Measurements from ENCODE around the gene F2R. TPM values are rescaled to one million over a fixed set of nuclear protein-coding genes. Genes with fewer than 3 reads are reported as not detected.

F2R gene
- total and polyA plus RNA-seq, 2 of the 8 experiments (the other 6 are each of a cell fraction or from before 2014, with no cell fraction given): 23.8 to 29.1 TPM

DNA sequence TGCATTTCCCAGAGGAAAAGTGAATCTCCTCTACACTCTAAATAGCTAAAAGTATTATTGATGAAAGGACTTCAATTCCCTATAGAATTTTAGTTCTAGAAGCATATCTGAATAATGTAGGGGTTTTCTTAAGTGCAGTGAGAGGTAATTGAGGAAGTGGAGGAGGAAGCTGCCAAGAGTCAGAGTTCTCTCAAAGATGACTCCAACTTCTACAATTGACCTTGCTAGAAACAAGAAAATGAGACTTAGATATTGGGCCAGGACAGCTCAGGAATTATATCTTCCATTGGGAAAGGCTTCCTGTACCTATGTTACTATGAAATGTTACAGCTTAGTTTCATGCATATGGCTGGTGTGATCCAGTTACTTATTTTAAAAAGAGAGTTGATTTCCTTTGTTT is 10.4 kb upstream of the F2R start (continued):
- TF ChIP-seq, protein P1, sequence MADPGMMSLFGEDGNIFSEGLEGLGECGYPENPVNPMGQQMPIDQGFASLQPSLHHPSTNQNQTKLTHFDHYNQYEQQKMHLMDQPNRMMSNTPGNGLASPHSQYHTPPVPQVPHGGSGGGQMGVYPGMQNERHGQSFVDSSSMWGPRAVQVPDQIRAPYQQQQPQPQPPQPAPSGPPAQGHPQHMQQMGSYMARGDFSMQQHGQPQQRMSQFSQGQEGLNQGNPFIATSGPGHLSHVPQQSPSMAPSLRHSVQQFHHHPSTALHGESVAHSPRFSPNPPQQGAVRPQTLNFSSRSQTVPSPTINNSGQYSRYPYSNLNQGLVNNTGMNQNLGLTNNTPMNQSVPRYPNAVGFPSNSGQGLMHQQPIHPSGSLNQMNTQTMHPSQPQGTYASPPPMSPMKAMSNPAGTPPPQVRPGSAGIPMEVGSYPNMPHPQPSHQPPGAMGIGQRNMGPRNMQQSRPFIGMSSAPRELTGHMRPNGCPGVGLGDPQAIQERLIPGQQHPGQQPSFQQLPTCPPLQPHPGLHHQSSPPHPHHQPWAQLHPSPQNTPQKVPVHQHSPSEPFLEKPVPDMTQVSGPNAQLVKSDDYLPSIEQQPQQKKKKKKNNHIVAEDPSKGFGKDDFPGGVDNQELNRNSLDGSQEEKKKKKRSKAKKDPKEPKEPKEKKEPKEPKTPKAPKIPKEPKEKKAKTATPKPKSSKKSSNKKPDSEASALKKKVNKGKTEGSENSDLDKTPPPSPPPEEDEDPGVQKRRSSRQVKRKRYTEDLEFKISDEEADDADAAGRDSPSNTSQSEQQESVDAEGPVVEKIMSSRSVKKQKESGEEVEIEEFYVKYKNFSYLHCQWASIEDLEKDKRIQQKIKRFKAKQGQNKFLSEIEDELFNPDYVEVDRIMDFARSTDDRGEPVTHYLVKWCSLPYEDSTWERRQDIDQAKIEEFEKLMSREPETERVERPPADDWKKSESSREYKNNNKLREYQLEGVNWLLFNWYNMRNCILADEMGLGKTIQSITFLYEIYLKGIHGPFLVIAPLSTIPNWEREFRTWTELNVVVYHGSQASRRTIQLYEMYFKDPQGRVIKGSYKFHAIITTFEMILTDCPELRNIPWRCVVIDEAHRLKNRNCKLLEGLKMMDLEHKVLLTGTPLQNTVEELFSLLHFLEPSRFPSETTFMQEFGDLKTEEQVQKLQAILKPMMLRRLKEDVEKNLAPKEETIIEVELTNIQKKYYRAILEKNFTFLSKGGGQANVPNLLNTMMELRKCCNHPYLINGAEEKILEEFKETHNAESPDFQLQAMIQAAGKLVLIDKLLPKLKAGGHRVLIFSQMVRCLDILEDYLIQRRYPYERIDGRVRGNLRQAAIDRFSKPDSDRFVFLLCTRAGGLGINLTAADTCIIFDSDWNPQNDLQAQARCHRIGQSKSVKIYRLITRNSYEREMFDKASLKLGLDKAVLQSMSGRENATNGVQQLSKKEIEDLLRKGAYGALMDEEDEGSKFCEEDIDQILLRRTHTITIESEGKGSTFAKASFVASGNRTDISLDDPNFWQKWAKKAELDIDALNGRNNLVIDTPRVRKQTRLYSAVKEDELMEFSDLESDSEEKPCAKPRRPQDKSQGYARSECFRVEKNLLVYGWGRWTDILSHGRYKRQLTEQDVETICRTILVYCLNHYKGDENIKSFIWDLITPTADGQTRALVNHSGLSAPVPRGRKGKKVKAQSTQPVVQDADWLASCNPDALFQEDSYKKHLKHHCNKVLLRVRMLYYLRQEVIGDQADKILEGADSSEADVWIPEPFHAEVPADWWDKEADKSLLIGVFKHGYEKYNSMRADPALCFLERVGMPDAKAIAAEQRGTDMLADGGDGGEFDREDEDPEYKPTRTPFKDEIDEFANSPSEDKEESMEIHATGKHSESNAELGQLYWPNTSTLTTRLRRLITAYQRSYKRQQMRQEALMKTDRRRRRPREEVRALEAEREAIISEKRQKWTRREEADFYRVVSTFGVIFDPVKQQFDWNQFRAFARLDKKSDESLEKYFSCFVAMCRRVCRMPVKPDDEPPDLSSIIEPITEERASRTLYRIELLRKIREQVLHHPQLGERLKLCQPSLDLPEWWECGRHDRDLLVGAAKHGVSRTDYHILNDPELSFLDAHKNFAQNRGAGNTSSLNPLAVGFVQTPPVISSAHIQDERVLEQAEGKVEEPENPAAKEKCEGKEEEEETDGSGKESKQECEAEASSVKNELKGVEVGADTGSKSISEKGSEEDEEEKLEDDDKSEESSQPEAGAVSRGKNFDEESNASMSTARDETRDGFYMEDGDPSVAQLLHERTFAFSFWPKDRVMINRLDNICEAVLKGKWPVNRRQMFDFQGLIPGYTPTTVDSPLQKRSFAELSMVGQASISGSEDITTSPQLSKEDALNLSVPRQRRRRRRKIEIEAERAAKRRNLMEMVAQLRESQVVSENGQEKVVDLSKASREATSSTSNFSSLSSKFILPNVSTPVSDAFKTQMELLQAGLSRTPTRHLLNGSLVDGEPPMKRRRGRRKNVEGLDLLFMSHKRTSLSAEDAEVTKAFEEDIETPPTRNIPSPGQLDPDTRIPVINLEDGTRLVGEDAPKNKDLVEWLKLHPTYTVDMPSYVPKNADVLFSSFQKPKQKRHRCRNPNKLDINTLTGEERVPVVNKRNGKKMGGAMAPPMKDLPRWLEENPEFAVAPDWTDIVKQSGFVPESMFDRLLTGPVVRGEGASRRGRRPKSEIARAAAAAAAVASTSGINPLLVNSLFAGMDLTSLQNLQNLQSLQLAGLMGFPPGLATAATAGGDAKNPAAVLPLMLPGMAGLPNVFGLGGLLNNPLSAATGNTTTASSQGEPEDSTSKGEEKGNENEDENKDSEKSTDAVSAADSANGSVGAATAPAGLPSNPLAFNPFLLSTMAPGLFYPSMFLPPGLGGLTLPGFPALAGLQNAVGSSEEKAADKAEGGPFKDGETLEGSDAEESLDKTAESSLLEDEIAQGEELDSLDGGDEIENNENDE (IDR thresholded peaks at IDR 0.05; ENCODE audit: insufficient replicate concordance, low read length): no peak
- TF ChIP-seq RXRA (IDR thresholded peaks at IDR 0.05; ENCODE audit: insufficient read depth, low read depth, low read length) (no peak), RBBP5 (IDR thresholded peaks at IDR 0.05; ENCODE audit: borderline replicate concordance, low read depth, low read length) (no peak), TEAD4 (IDR thresholded peaks at IDR 0.05; ENCODE audit: low read depth, low read length) (no peak), SIX5 (IDR thresholded peaks at IDR 0.05; ENCODE audit: low read depth, low read length) (no peak)
- TF ChIP-seq, protein P2, sequence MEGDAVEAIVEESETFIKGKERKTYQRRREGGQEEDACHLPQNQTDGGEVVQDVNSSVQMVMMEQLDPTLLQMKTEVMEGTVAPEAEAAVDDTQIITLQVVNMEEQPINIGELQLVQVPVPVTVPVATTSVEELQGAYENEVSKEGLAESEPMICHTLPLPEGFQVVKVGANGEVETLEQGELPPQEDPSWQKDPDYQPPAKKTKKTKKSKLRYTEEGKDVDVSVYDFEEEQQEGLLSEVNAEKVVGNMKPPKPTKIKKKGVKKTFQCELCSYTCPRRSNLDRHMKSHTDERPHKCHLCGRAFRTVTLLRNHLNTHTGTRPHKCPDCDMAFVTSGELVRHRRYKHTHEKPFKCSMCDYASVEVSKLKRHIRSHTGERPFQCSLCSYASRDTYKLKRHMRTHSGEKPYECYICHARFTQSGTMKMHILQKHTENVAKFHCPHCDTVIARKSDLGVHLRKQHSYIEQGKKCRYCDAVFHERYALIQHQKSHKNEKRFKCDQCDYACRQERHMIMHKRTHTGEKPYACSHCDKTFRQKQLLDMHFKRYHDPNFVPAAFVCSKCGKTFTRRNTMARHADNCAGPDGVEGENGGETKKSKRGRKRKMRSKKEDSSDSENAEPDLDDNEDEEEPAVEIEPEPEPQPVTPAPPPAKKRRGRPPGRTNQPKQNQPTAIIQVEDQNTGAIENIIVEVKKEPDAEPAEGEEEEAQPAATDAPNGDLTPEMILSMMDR (IDR thresholded peaks at IDR 0.05; ENCODE audit: control extremely low read depth in 1 of 3, insufficient read depth in 1 of 3, low read depth in 1 of 3, low read length in 3 of 3): no peak

All from H1 (cell line).